Measurements from ENCODE around the gene ABCC2.

DNA sequence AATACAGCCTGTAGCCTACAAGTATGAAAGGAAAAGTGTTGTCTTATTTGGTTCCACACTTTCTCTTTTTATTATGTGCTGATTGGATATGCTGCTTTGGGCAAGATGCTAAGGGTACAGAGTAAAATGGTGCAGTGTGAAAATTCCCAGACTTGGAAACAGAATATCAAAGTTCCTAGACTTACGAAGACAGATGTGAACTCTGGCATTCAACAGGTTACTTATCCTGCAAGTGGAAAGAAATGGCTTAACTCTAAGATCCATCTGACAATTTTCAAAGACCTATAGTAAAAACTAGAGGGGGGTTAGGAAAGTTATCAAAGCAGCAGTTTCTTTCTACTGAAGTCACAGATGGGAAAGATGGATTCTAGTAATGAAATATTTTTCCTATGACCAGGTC is 26.3 kb upstream of the ABCC2 start:
- TF ChIP-seq CREB1 (IDR thresholded peaks at IDR 0.05; ENCODE audit: low read depth): no peak
- TF ChIP-seq EP300 (IDR thresholded peaks at IDR 0.05; ENCODE audit: borderline replicate concordance): no peak
